K562 (cell line): ENCODE measurements around the gene DLGAP5. TPM values are rescaled to one million over a fixed set of nuclear protein-coding genes. Genes with fewer than 3 reads are reported as not detected.

Source experiments
- ATAC-seq: fragments of 200-7000 bp; cut with Tn5 transposase; 3 replicates; pipeline ENCODE4 v1.9.1; 2020; ENCODE audit warnings: moderate library complexity
- BruUV-seq: library from RNA; stranded (reverse); fragments of 400-500 nt; replicated peaks from 2 replicates; lab custom pipeline; 2021; lab: Mats Ljungman, UMichigan
- CTCF ChIA-PET: fragments of 300-600 bp; formaldehyde crosslinking; extraction: SDS; loops from one replicate; lab custom pipeline; 2021; ENCODE audit warnings: low intra/inter-chr PET ratio; lab: Yijun Ruan, JAX
- POLR2A ChIA-PET: fragments of 300-600, 350-650 bp; sonication (Branson Sonifier 250); formaldehyde crosslinking; extraction: SDS; loops from one replicate; lab custom pipeline; 2021; ENCODE audit warnings: antibody characterized with exemption, inconsistent platforms; lab: Yijun Ruan, JAX
- DNase-seq, 4 experiments: peaks; one replicate each; pipeline versions ENCODE4 v3.0.0 to v3.0.0-alpha.2; 2011 to 2018; ENCODE audit warnings: low spot score in 3 of 4, mixed read lengths in 3 of 4; ENCODE audit errors: extremely low read depth in 1 of 4
- FAIRE-seq: peaks from 2 replicates; lab custom pipeline; 2011; peaks lifted over from hg19 to GRCh38; lab: Jason Lieb, UNC
- H2AFZ ChIP-seq: 2 replicates; pipeline ENCODE4 v1.6.0; 2011; ENCODE audit warnings: low read depth, low read length, control low read depth, inconsistent platforms
- H3K27ac ChIP-seq: fragments of 200-600 bp; 3 replicates; pipeline ENCODE4 v1.8.0; 2011; ENCODE audit warnings: low read depth, mild to moderate bottlenecking, control low read depth, inconsistent platforms, low read length, moderate library complexity, mixed read lengths; ENCODE audit errors: extremely low read depth
- H3K27me3 ChIP-seq, 2 experiments: fragments of 300-600 bp in 1 of 2; 2 replicates in 1 of 2; 3 replicates in 1 of 2; pipeline versions ENCODE4 v1.6.0 to v1.8.0; 2011; ENCODE audit warnings: inconsistent platforms in 2 of 2, low read length in 2 of 2, mild to moderate bottlenecking in 1 of 2, mixed read lengths in 1 of 2, moderate library complexity in 1 of 2; ENCODE audit not compliant: control insufficient read depth in 2 of 2, insufficient read depth in 2 of 2
- H3K36me3 ChIP-seq: fragments of 300-600 bp; 3 replicates; pipeline ENCODE4 v1.8.0; 2011; ENCODE audit warnings: mild to moderate bottlenecking, low read length, inconsistent platforms; ENCODE audit not compliant: control insufficient read depth, insufficient read depth
- H3K4me1 ChIP-seq, 2 experiments: fragments of 200-600 bp in 1 of 2; replicated peaks in 1 of 2; 2 replicates in 1 of 2; 3 replicates in 1 of 2; pipeline versions ENCODE4 v1.5.1 to v1.8.0; 2011; ENCODE audit warnings: inconsistent platforms in 2 of 2, low read length in 2 of 2, mild to moderate bottlenecking in 1 of 2, mixed read lengths in 1 of 2, moderate library complexity in 1 of 2; ENCODE audit not compliant: control insufficient read depth in 2 of 2, insufficient read depth in 2 of 2
- H3K4me2 ChIP-seq: 2 replicates; pipeline ENCODE4 v1.6.1; 2011; ENCODE audit warnings: low read length, control low read depth, inconsistent platforms, mixed read lengths; ENCODE audit not compliant: insufficient read depth
- H3K4me3 ChIP-seq: fragments of 200-600 bp; sonication (generic), shearing (Covaris generic); 2 replicates; pipeline ENCODE4 v1.5.1; 2016; ENCODE audit warnings: control low read depth, inconsistent platforms
- H3K79me2 ChIP-seq: fragments of 200-600 bp; 3 replicates; pipeline ENCODE4 v1.8.0; 2011; ENCODE audit warnings: low read length, inconsistent platforms; ENCODE audit not compliant: control insufficient read depth, insufficient read depth
- H3K9ac ChIP-seq, 2 experiments: 2 replicates each; pipeline versions ENCODE4 v1.6.0 to v1.6.1; 2011; ENCODE audit warnings: low read depth in 2 of 2, low read length in 2 of 2, control low read depth in 1 of 2, inconsistent platforms in 1 of 2, mild to moderate bottlenecking in 1 of 2, mixed read lengths in 1 of 2; ENCODE audit not compliant: insufficient read depth in 1 of 2
- H3K9me1 ChIP-seq: one replicate; pipeline ENCODE4 v1.6.0; 2011; ENCODE audit warnings: inconsistent platforms, mild to moderate bottlenecking, low read length, moderate library complexity; ENCODE audit not compliant: control insufficient read depth, insufficient read depth
- H3K9me3 ChIP-seq: replicated peaks from 2 replicates; pipeline ENCODE4 v1.5.1; 2011; ENCODE audit warnings: low read depth, low read length, inconsistent platforms; ENCODE audit not compliant: control insufficient read depth, insufficient read depth
- H4K20me1 ChIP-seq: replicated peaks from 2 replicates; pipeline ENCODE4 v1.6.1; 2011; ENCODE audit warnings: low read length, inconsistent platforms, mixed read lengths; ENCODE audit not compliant: control insufficient read depth, insufficient read depth
- FOXJ3 ChIP-seq: sonication (generic); formaldehyde crosslinking; IDR thresholded peaks from 2 replicates; pipeline ENCODE4 v1.4.0; 2020; ENCODE audit warnings: mild to moderate bottlenecking, missing genetic modification reagents
- RFX1 ChIP-seq: fragments of 450-650 bp; IDR thresholded peaks from 2 replicates; pipeline ENCODE4 v1.6.1; 2016; ENCODE audit warnings: mild to moderate bottlenecking, moderate library complexity
- TFE3 ChIP-seq: fragments of 450-650 bp; formaldehyde crosslinking; IDR thresholded peaks from 2 replicates; pipeline ENCODE4 v1.4.0; 2020; ENCODE audit warnings: mild to moderate bottlenecking, mixed read lengths
- TRIM24 ChIP-seq, 2 experiments: fragments of 450-650 bp; IDR thresholded peaks; 2 replicates each; pipeline ENCODE4 v1.6.1; 2016
- WGBS: fragments of 100-300 bp; shearing (Covaris generic); methylation state at CpG from one replicate; pipeline ENCODE4 v1.1.6; 2016; ENCODE audit warnings: low coverage, mixed read lengths; ENCODE audit not compliant: insufficient coverage; ENCODE audit errors: missing lambda C conversion rate; 5-methylcytosine and 5-hydroxymethylcytosine counted together
- in situ Hi-C: fragments of 300-500 bp; cut with MboI; formaldehyde crosslinking; loops from 4 replicates; pipeline ENCODE4 v1.15.0; 2018; ENCODE audit warnings: inconsistent platforms, mixed read lengths
- intact Hi-C: fragments of 100-400 bp; cut with micrococcal nuclease; formaldehyde crosslinking; loops from 2 replicates; pipeline ENCODE4 v1.14.2; 2022
- polyA plus RNA-seq, 8 experiments: library from polyadenylated mRNA; depleted of rRNA in 4 of 8; stranded (reverse) in 5 of 8; unstranded in 3 of 8; fragments of >200 nt; fragmentation: Nextera tagmentation in 2 of 8; fragmentation: Illumina TruSeq in 1 of 8; extraction: Ambion mirVana in 2 of 8; extraction: Trizol in 1 of 8; gene quantifications; 2 replicates each; pipeline versions ENCODE4 v1.2.1 to v1.2.3, GENCODE V29; 2011 to 2014; ENCODE audit warnings: inconsistent platforms in 1 of 8, missing spikeins in 1 of 8
- total RNA-seq, 7 experiments: library from RNA; depleted of rRNA in 6 of 7; stranded (reverse); fragments of >200 nt in 6 of 7; fragmentation: Illumina TruSeq in 2 of 7; extraction: Trizol in 2 of 7; gene quantifications; 2 replicates each; pipeline versions ENCODE4 v1.2.1 to v1.2.3, GENCODE V29; 2011 to 2021; ENCODE audit warnings: low replicate concordance in 1 of 7

The DLGAP5 gene
- total and polyA plus RNA-seq, 9 of the 15 experiments (the other 6 are each of a cell fraction or from before 2014, with no cell fraction given) = 39.1 to 80.0 (median 59.9) TPM

- H3K9me1 ChIP-seq = no peaks in the 10 kb centered on the region
- H3K27ac ChIP-seq = no peak overlapping the region
- FAIRE-seq (no peak), ATAC-seq (no peak), DNase-seq (no peak)
- H2AFZ ChIP-seq = no peak overlapping the region
- no peaks in the 10 kb centered on the region for H3K36me3 ChIP-seq
- H3K27me3 ChIP-seq = no peaks in the 10 kb centered on the region
- no TSS peak for BruUV-seq
- H3K79me2 ChIP-seq = no peaks in the 10 kb centered on the region
- TF ChIP-seq FOXJ3 (no peak), RFX1 (peak; percentile 73), TFE3 (CRISPR knock-in tag) (no peak), TRIM24 (IDR thresholded peaks at IDR 0.05) (no peak)
- in situ Hi-C loops (no loop called here), intact Hi-C loops (no loop called here)
- ChIA-PET CTCF (no interaction called here), POLR2A (no interaction called here)
- peaks cover 9 to 17% of the 10 kb centered on the region in 2 experiments; a peak in 4 of 5 replicates for H3K4me1 ChIP-seq
- no peak overlapping the region for H3K9ac ChIP-seq
- 76% methylated on average over 4 of the region's 8 CpGs for WGBS
- H3K4me3 ChIP-seq = no peak overlapping the region
- no peak overlapping the region for H3K4me2 ChIP-seq
- H3K9me3 ChIP-seq = no peaks in the 10 kb centered on the region
- no peaks in the 10 kb centered on the region for H4K20me1 ChIP-seq
Measured at GRCh38 chr14:55123101-55123500, 68.3 kb downstream of the DLGAP5 start.
